Measurements from ENCODE around the gene SH3BGR. TPM values are rescaled to one million over a fixed set of nuclear protein-coding genes. Genes with fewer than 3 reads are reported as not detected.

The SH3BGR gene
- total RNA-seq, 1 donor from 2014 or later: 7.9 TPM

- ATAC-seq (no peak), DNase-seq (ENCODE audit: low spot score) (no peak)
- intact Hi-C loops (cut with DNase I): no loop called here
Measured at GRCh38 chr21:39503123-39503762, 51.5 kb downstream of the SH3BGR start.

- ATAC-seq: no peak
- intact Hi-C loops (cut with DNase I): no loop called here
- no peak for DNase-seq (ENCODE audit: low spot score)
Measured at GRCh38 chr21:39504230-39504629, 52.5 kb downstream of the SH3BGR start.

- no peak for ATAC-seq
- intact Hi-C loops (cut with DNase I): no loop called here
Measured at GRCh38 chr21:39510240-39510639, 58.5 kb downstream of the SH3BGR start.

DNA sequence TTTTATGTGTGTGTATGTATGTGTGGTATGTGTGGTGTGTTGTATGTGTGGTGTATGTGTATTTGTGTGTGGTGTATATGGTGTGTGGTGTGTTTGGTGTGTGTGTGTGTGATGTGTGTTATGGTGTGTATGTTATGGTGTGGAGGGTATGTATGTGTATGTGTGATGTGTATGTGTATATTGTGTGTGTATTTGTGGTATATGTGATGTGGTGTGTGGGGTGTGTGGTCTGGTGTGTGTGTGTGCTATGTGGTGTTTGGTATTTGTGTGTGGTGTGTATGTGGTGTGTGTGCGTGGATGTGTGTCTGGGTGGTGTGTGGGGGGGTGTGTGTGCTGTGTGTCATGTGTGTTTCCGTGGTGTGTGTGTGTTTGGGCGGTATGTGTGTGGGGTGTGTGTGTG is 59.3 kb downstream of the SH3BGR start:
- ATAC-seq (no peak), DNase-seq (ENCODE audit: low spot score) (no peak)
- intact Hi-C loops (cut with DNase I): no loop called here

More at GRCh38 chr21:39510240-39510639, 58.5 kb downstream of the SH3BGR start:
- no peak for DNase-seq (ENCODE audit: low spot score)

DNA sequence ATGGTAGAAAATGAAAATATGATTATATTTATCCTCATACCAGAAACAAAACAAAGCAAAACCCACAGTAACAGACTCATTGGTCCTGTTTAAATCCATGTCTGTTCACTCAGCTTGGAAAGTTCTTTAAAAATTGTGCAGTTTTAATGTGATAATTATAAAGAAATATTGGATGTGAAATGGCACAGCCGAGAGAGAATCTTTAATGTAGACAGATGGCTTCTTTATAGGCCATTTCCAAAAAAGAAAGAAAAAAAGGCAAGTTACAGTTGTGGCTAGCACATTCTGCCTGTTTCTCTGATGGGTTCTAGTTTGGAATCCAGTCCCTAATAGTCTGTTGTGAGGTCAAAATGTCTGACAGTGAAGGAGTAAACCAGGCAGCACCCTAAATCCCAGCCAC is 62.0 kb downstream of the SH3BGR start:
- DNase-seq (ENCODE audit: low spot score) (no peak), ATAC-seq (no peak)
- intact Hi-C loops (cut with DNase I): no loop called here

DNA sequence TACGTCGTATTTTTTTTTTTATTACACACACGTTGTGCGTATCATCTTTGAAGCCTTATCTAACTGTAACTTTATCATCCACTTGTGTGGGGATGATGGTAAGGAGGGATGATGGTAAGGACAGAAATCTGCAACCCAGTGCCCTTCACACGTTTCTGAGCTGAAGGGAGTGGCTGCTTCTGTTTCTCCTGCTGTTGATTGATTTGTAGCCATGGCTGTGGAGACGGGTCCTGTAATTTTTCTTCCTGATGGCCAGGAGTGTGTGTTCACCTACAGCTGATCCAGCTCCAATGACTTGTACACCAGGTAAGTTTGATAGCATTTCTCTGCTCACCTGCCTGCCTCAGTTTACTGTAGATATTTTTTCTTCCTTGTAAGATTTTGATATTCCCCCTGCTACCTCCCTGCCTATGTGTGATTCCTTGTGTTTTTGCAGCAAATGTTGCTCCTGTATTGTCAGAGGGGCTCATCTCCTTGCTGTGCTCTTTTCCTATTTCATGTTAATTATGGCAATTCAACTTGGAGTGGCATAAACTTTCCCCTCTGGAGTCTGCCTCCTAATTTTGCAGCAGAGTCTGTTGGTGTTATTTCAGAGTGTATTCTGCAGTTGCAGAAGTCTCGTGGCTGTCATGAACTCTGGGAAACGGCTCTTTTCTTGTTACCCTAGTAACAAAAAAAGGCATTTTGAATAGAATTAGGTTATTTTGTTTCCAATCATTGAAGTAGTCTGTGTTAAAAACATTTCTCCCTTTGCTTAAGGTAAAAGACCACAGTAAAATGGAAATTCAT is 64.1 kb downstream of the SH3BGR start:
- DNase-seq (ENCODE audit: low spot score): no peak
- intact Hi-C loops (cut with DNase I): loop anchor here (5.0 kb wide), 1 partner anchor 201 kb away; no protein-coding TSS in a partner anchor

DNA sequence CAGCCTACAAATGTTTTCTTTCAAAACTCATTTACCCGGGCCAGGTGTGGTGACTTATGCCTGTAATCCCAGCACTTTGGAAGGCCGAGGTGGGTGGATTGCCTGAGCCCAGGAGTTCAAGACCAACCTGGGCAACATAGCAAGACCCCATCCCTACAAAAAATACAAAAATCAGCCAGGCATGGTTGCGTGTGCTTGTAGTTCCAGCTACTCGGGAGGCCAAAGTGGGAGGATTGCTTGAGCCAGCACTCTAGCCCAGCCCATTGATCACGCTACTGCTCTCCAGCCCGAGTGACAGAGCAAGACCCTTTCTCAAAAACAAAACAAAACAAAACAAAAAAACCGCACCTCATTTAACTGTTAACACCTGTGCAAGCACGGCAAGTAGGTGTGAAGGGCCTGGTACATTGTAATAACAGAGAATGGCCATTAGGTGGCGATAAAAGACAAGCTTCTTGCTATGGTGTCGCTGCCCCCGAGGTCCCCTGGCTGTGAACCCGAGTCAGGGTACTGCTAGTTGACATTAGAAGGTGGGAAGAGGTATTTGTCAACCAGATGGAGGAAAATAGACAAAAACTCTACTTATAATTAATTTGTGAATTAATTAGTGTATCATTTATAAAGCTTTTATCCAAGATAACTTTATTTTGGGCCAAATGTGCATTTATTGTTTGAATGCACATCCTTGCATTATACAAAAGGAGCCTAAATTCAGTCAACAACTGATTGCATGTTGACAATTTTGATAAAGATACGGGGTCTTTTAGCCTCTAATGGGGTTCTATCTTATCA is 66.5 kb downstream of the SH3BGR start:
- intact Hi-C loops (cut with DNase I): loop anchor here (5.0 kb wide), 1 partner anchor 199 kb away; no protein-coding TSS in a partner anchor
- DNase-seq (ENCODE audit: low spot score) (no peak), ATAC-seq (peak; percentile 76)

More for the DNA sequence above, 64.1 kb downstream of the SH3BGR start:
- no peak for ATAC-seq

GRCh38 chr21:39518847-39519210 is 67.1 kb downstream of the SH3BGR start:
- no peak for ATAC-seq

GRCh38 chr21:39519835-39520234 is 68.1 kb downstream of the SH3BGR start:
- DNase-seq (ENCODE audit: low spot score) (no peak), ATAC-seq (no peak)
- intact Hi-C loops (cut with DNase I): loop anchor here (5.0 kb wide), 1 partner anchor 197 kb away; no protein-coding TSS in a partner anchor

More at GRCh38 chr21:39518847-39519210, 67.1 kb downstream of the SH3BGR start:
- DNase-seq (ENCODE audit: low spot score): no peak
- intact Hi-C loops (cut with DNase I): loop anchor here (5.0 kb wide), 1 partner anchor 198 kb away; no protein-coding TSS in a partner anchor

GRCh38 chr21:39523399-39523798 is 71.6 kb downstream of the SH3BGR start:
- DNase-seq (ENCODE audit: low spot score) (no peak), ATAC-seq (no peak)
- intact Hi-C loops (cut with DNase I): no loop called here

- ATAC-seq: no peak
- DNase-seq (ENCODE audit: low spot score): no peak
- intact Hi-C loops (cut with DNase I): no loop called here
Measured at GRCh38 chr21:39523915-39524314, 72.1 kb downstream of the SH3BGR start.

GRCh38 chr21:39525129-39525528 is 73.4 kb downstream of the SH3BGR start:
- intact Hi-C loops (cut with DNase I): no loop called here
- no peak for ATAC-seq
- no peak for DNase-seq (ENCODE audit: low spot score)

GRCh38 chr21:39525601-39526000 is 73.8 kb downstream of the SH3BGR start:
- intact Hi-C loops (cut with DNase I): no loop called here
- no peak for DNase-seq (ENCODE audit: low spot score)
- no peak for ATAC-seq

GRCh38 chr21:39527067-39527595 is 75.4 kb downstream of the SH3BGR start:
- intact Hi-C loops (cut with DNase I): no loop called here
- DNase-seq (ENCODE audit: low spot score) (no peak), ATAC-seq (no peak)

DNA sequence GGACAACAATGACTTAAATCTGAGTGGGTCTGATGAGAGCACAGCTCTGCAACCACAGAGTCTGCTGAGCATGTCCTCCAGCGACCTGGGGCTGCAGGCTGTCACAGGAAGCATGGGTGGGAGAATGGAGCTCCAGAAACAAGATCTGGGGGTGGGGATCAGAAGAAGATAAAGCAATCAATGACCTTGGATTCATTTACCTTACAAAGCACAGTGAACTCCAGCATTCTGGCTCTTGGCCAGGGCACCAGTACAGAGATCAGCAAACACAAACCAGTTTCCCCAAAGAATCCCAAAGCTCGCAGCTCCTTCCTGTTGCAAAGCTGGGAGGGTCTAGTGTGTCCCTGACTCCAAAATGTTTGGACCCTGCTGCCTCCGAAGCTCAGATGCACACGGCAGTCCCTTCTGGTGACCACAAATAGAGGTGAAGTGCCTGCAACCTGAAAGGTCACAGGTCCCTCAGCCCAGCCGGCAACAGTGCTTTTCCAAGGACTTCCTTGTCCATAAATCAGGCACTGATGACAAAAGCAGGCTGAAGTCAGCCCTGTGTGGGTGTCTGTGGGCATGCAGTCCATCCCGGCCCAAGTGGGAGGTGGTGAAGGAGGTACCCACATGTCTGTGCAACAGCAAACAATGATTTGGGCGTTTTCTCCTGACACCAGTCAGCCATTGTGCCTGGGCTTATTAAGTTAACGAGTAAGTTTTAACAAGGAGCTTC is 76.1 kb downstream of the SH3BGR start:
- DNase-seq (ENCODE audit: low spot score) (no peak), ATAC-seq (no peak)
- intact Hi-C loops (cut with DNase I): no loop called here

DNA sequence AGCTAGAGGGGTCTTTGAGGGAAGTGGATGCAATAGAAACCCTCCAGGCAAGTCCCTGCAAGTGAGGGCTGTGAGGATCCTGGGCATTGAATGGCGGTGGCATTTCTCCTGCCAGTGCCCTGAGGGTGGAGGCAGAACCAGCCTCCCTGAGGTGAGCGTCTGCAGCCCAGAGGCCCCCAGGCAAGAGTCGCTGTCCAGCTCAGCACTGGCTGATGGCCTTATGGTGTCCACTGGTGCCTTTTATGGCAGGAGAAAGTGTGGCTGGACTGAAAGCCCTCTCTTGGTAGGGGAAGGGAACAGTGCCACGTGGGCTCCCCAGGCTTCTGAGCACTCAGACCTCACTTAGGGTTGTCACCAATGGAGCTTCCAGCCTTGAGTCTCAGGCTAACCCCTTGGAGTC is 77.3 kb downstream of the SH3BGR start:
- DNase-seq (ENCODE audit: low spot score) (no peak), ATAC-seq (peak; percentile 20)
- intact Hi-C loops (cut with DNase I): no loop called here

DNA sequence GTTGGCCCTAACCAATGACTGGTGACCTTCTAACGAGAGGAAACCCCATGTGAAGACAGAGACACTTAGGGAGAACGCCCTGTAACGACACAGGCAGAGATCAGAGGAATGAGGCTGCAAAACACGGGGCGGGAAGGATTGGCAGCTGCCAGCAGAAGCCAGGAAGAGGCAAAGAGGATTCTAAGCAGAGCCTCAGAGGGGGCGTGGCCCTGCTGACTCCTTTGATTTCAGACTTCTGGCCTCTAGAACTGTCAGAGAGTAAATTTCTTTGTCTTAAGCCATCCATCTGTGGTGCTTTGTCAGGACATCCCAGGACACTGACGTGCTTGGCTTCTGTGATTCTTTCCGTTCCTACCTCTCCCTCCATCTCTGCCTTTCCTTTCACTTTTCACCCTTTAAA is 79.3 kb downstream of the SH3BGR start:
- ATAC-seq (no peak), DNase-seq (ENCODE audit: low spot score) (no peak)
- intact Hi-C loops (cut with DNase I): loop anchor here (1.0 kb wide), 1 partner anchor 48 kb away; no protein-coding TSS in a partner anchor

GRCh38 chr21:39531840-39532239 is 80.1 kb downstream of the SH3BGR start:
- ATAC-seq (no peak), DNase-seq (ENCODE audit: low spot score) (no peak)
- intact Hi-C loops (cut with DNase I): loop anchor here (1.0 kb wide), 1 partner anchor 49 kb away; no protein-coding TSS in a partner anchor
